ENCODE data around the gene MTHFSD.

DNA sequence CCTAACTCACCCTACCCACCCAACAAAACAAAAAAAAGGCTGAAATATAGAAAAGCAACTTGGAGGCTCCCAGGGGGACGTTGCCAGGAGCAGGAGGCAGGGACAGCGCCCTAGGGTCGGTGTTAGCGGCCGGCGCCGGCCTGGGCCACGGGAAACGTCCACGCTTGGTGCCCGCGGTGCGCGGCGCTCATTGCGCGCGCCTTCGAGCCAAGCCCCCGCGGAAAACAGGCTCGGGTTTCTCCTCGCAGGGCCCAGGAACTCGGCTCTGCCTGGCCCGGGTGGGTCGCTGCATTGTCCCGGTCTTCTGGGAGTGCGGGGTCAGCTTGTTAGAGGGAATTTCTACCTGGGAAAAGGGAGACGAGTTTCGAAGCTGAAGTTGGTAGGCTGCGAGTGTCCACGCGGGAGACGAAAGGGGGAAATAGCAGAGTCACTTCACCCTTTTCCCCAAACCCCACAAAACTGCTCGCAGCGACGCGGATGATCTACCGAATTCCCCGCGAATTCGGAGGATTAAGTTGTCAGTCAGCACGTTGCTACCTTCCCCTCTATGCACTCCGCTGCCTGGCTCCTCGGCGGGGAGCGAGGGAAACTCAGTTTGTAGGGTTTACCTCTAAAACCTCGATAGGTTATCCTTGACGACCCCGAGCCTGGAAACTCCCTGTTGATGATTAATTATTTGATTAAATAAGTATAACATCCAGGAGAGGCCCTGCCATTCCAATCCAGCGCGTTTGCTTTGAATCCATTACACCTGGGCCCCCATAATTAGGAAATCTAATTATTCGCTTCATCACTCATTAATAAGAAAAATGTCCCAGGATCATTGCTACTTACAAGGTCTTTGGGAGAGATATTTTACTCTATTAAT is 10.8 kb upstream of the MTHFSD start:
- TF ChIP-seq, protein P1, sequence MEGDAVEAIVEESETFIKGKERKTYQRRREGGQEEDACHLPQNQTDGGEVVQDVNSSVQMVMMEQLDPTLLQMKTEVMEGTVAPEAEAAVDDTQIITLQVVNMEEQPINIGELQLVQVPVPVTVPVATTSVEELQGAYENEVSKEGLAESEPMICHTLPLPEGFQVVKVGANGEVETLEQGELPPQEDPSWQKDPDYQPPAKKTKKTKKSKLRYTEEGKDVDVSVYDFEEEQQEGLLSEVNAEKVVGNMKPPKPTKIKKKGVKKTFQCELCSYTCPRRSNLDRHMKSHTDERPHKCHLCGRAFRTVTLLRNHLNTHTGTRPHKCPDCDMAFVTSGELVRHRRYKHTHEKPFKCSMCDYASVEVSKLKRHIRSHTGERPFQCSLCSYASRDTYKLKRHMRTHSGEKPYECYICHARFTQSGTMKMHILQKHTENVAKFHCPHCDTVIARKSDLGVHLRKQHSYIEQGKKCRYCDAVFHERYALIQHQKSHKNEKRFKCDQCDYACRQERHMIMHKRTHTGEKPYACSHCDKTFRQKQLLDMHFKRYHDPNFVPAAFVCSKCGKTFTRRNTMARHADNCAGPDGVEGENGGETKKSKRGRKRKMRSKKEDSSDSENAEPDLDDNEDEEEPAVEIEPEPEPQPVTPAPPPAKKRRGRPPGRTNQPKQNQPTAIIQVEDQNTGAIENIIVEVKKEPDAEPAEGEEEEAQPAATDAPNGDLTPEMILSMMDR (IDR thresholded peaks at IDR 0.05; ENCODE audit: poor library complexity) = no peak
- TF ChIP-seq EZH2 (IDR thresholded peaks at IDR 0.05; ENCODE audit: borderline replicate concordance) = peak; percentile 90
